Neural progenitor cell (in vitro differentiated cells): Measurements from ENCODE around the gene CD40. TPM values are rescaled to one million over a fixed set of nuclear protein-coding genes. Genes with fewer than 3 reads are reported as not detected.

ENCODE experiments used
- DNase-seq: peaks from one replicate; pipeline ENCODE4 v3.0.0-alpha.2; 2016; ENCODE audit warnings: low spot score
- H2AFZ ChIP-seq: fragments of 200-600 bp; sonication (generic); replicated peaks from 2 replicates; pipeline ENCODE4 v1.6.1; 2016; ENCODE audit warnings: antibody characterized with exemption
- H3F3A ChIP-seq: fragments of 200-600 bp; sonication (generic); 2 replicates; pipeline ENCODE4 v1.6.1; 2016; ENCODE audit warnings: antibody characterized with exemption, low read depth
- H3K27ac ChIP-seq: fragments of 200-600 bp; sonication (generic); 2 replicates; pipeline ENCODE4 v1.5.1; 2016; ENCODE audit warnings: mild to moderate bottlenecking
- H3K27me3 ChIP-seq: fragments of 200-600 bp; sonication (generic); 2 replicates; pipeline ENCODE4 v1.6.1; 2016; ENCODE audit warnings: mild to moderate bottlenecking, moderate library complexity
- H3K36me3 ChIP-seq: fragments of 200-600 bp; sonication (generic); 2 replicates; pipeline ENCODE4 v1.5.1; 2016
- H3K4me1 ChIP-seq: fragments of 200-600 bp; sonication (generic); 2 replicates; pipeline ENCODE4 v1.6.1; 2016; ENCODE audit warnings: mixed run types
- H3K4me2 ChIP-seq: fragments of 200-600 bp; sonication (generic); 2 replicates; pipeline ENCODE4 v1.6.1; 2016
- H3K4me3 ChIP-seq: fragments of 200-600 bp; sonication (generic); 2 replicates; pipeline ENCODE4 v1.5.1; 2016
- H3K79me2 ChIP-seq: fragments of 200-600 bp; sonication (generic); 2 replicates; pipeline ENCODE4 v1.6.1; 2016; ENCODE audit warnings: low read depth
- H3K9ac ChIP-seq: fragments of 200-600 bp; sonication (generic); 2 replicates; pipeline ENCODE4 v1.6.1; 2016
- H3K9me3 ChIP-seq: fragments of 200-600 bp; sonication (generic); 2 replicates; pipeline ENCODE4 v1.5.1; 2016; ENCODE audit warnings: low read depth
- H4K20me1 ChIP-seq: fragments of 200-600 bp; sonication (generic); 2 replicates; pipeline ENCODE4 v1.6.1; 2016; ENCODE audit warnings: low read depth
- H3K27ac Mint-ChIP-seq: 3 replicates; pipeline ENCODE4 v1.8.0; 2021; ENCODE audit warnings: mixed read lengths
- H3K27me3 Mint-ChIP-seq: 2 replicates; pipeline ENCODE4 v1.8.0; 2022; ENCODE audit warnings: low read depth, mild to moderate bottlenecking, inconsistent platforms, moderate library complexity, mixed read lengths; ENCODE audit not compliant: insufficient read depth
- H3K36me3 Mint-ChIP-seq: 3 replicates; pipeline ENCODE4 v1.8.0; 2021; ENCODE audit warnings: mixed read lengths
- H3K4me1 Mint-ChIP-seq: 3 replicates; pipeline ENCODE4 v1.8.0; 2021; ENCODE audit warnings: mixed read lengths
- H3K4me3 Mint-ChIP-seq: 3 replicates; pipeline ENCODE4 v1.8.0; 2021; ENCODE audit warnings: mild to moderate bottlenecking, moderate library complexity, mixed read lengths
- H3K9me3 Mint-ChIP-seq: 3 replicates; pipeline ENCODE4 v1.8.0; 2020; ENCODE audit warnings: mixed read lengths
- EZH2 ChIP-seq: fragments of 200-600 bp; sonication (generic); IDR thresholded peaks from 2 replicates; pipeline ENCODE4 v1.6.1; 2017; ENCODE audit warnings: antibody characterized with exemption, mild to moderate bottlenecking, moderate library complexity
- EZH2phosphoT487 ChIP-seq: fragments of 200-600 bp; sonication (generic); IDR thresholded peaks from 2 replicates; pipeline ENCODE4 v1.6.1; 2017; ENCODE audit warnings: antibody characterized with exemption
- total RNA-seq: library from RNA; depleted of rRNA; stranded (reverse); fragments of >200 nt; gene quantifications from 2 replicates; pipeline ENCODE4 v1.2.3, GENCODE V29; 2015; ENCODE audit warnings: low replicate concordance
- TF ChIP-seq, protein P1 (sequence below): fragments of 200-600 bp; sonication (generic); IDR thresholded peaks from 2 replicates; pipeline ENCODE4 v1.5.1; 2017; ENCODE audit warnings: antibody characterized with exemption, mild to moderate bottlenecking

CD40 gene
- total RNA-seq, 1 donor from 2014 or later, result 11.0 TPM

DNA sequence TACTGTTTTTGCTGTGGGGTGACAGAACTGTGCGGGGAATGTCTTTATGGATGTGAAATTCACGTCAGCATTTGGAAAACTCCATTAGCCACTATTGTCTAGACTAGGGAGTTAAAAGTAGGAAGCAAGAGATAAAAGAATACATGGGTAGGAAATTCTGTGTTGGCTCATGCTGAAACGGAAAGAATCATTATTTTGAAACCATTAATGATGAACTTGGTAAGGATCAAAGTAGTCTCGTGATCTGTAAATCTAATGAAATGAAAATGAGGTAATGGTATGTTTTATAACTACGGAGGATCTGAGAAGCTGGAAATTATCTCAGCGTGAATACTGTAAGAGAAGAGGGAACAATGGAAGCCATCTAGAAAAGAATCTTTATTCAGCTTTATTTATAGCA lies 11.1 kb upstream of the CD40 start:
- Histone ChIP-seq H4K20me1 (no peaks in the 10 kb centered on the region), H3K36me3 (no peaks in the 10 kb centered on the region), H3K27me3 (peaks cover 69% of the 10 kb centered on the region), H3F3A (no peaks in the 10 kb centered on the region), H3K4me2 (no peak overlapping the region), H3K9ac (no peak overlapping the region), H3K27ac (no peak overlapping the region), H3K4me3 (no peak overlapping the region), H2AFZ (no peak overlapping the region), H3K79me2 (no peaks in the 10 kb centered on the region), H3K4me1 (peaks cover 1% of the 10 kb centered on the region), H3K9me3 (no peaks in the 10 kb centered on the region)
- peaks cover 6% of the 10 kb centered on the region for H3K27me3 Mint-ChIP-seq
- DNase-seq, result no peak
- no peak for TF ChIP-seq EZH2
- TF ChIP-seq EZH2phosphoT487, result no peak
- TF ChIP-seq, protein P1, sequence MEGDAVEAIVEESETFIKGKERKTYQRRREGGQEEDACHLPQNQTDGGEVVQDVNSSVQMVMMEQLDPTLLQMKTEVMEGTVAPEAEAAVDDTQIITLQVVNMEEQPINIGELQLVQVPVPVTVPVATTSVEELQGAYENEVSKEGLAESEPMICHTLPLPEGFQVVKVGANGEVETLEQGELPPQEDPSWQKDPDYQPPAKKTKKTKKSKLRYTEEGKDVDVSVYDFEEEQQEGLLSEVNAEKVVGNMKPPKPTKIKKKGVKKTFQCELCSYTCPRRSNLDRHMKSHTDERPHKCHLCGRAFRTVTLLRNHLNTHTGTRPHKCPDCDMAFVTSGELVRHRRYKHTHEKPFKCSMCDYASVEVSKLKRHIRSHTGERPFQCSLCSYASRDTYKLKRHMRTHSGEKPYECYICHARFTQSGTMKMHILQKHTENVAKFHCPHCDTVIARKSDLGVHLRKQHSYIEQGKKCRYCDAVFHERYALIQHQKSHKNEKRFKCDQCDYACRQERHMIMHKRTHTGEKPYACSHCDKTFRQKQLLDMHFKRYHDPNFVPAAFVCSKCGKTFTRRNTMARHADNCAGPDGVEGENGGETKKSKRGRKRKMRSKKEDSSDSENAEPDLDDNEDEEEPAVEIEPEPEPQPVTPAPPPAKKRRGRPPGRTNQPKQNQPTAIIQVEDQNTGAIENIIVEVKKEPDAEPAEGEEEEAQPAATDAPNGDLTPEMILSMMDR, result no peak
- no peaks in the 10 kb centered on the region for H3K4me1 Mint-ChIP-seq
- no peaks in the 10 kb centered on the region for H3K36me3 Mint-ChIP-seq
- peaks cover 4% of the 10 kb centered on the region for H3K9me3 Mint-ChIP-seq
- H3K27ac Mint-ChIP-seq, result no peak overlapping the region
- no peak overlapping the region for H3K4me3 Mint-ChIP-seq

DNA sequence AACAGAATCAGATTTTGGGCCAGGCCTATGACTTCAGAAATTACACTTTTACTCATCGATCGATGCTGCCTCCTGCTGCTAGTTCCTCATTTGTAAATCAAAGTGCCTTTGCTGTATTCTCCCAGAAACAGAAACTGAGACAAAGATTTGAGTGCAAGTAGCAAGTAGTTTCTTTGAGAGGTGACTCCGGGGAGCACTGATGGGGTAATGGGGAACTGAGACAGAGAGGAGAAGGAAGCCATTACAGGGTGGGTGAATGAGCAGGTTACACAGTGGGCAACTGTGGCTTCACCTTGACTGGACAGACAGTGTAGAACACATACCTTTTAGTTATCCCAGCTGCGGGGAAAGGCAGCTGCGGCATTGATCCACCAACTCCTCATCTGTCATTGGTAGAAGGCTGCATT lies 9.7 kb upstream of the CD40 start:
- no peaks in the 10 kb centered on the region for H4K20me1 ChIP-seq
- no peak overlapping the region for H3K27ac ChIP-seq
- no peaks in the 10 kb centered on the region for H3K9me3 ChIP-seq
- Mint-ChIP-seq H3K27me3 (peaks cover 6% of the 10 kb centered on the region), H3K36me3 (no peaks in the 10 kb centered on the region), H3K9me3 (no peaks in the 10 kb centered on the region), H3K4me1 (no peaks in the 10 kb centered on the region), H3K27ac (peak overlapping the region; percentile 30), H3K4me3 (no peak overlapping the region)
- H3K4me3 ChIP-seq, result no peak overlapping the region
- H3K27me3 ChIP-seq, result peaks cover 58% of the 10 kb centered on the region
- H2AFZ ChIP-seq, result no peak overlapping the region
- TF ChIP-seq, protein P1, result no peak
- TF ChIP-seq EZH2phosphoT487, result no peak
- TF ChIP-seq EZH2, result no peak
- no peak overlapping the region for H3K4me2 ChIP-seq
- H3K36me3 ChIP-seq, result no peaks in the 10 kb centered on the region
- no peak for DNase-seq
- peaks cover 13% of the 10 kb centered on the region for H3K4me1 ChIP-seq
- H3K79me2 ChIP-seq, result no peaks in the 10 kb centered on the region
- H3K9ac ChIP-seq, result no peak overlapping the region
- peaks cover 7% of the 10 kb centered on the region for H3F3A ChIP-seq

DNA sequence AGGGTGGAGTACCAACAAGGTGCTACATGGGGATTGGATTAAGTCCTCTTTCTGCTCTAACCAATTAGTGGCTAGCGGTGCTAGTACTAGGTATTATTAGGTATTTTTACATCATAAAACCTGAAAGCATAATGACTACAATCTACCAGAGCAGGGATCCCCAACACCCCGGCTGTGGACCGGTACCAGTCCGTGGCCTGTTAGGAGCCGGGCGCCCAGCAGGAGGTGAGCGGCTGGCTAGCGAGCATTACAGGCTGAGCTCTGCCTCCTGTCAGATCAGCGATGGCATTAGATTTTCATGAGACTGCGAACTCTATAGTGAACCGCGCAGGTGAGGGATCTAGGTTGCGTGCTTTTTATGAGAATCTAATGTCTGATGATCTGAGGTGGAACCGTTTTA lies 9.1 kb upstream of the CD40 start:
- no peaks in the 10 kb centered on the region for H3K9me3 ChIP-seq

More for the DNA sequence above, 9.1 kb upstream of the CD40 start:
- Histone ChIP-seq H4K20me1 (no peaks in the 10 kb centered on the region), H3K27me3 (peaks cover 61% of the 10 kb centered on the region), H3K4me2 (no peak overlapping the region), H3K79me2 (no peaks in the 10 kb centered on the region), H3F3A (peaks cover 7% of the 10 kb centered on the region), H3K36me3 (no peaks in the 10 kb centered on the region), H2AFZ (no peak overlapping the region), H3K4me3 (no peak overlapping the region), H3K27ac (no peak overlapping the region), H3K9ac (no peak overlapping the region), H3K4me1 (peaks cover 13% of the 10 kb centered on the region)
- Mint-ChIP-seq H3K27me3 (peaks cover 6% of the 10 kb centered on the region), H3K9me3 (no peaks in the 10 kb centered on the region), H3K27ac (no peak overlapping the region), H3K4me3 (no peak overlapping the region), H3K4me1 (no peaks in the 10 kb centered on the region), H3K36me3 (no peaks in the 10 kb centered on the region)
- DNase-seq, result no peak
- TF ChIP-seq, protein P1, result no peak
- TF ChIP-seq EZH2phosphoT487, result no peak
- no peak for TF ChIP-seq EZH2
